ACC112 (cell line): ENCODE data around the gene MRPL17.

ENCODE experiments used
- H2AFZ ChIP-seq: fragments of 200-600 bp; sonication (generic); one replicate; pipeline ENCODE4 v1.6.0; 2017; ENCODE audit warnings: antibody characterized with exemption, low read length; ENCODE audit not compliant: unreplicated experiment
- H3K27ac ChIP-seq: fragments of 200-600 bp; sonication (generic); 2 replicates; pipeline ENCODE4 v1.5.1; 2014; ENCODE audit warnings: low read depth, mild to moderate bottlenecking, antibody characterized with exemption, low read length, moderate library complexity
- H3K27me3 ChIP-seq: fragments of 200-600 bp; sonication (generic); 2 replicates; pipeline ENCODE4 v1.6.1; 2014; ENCODE audit warnings: mild to moderate bottlenecking, antibody characterized with exemption, low read length, moderate library complexity, mixed read lengths; ENCODE audit not compliant: insufficient read depth
- H3K36me3 ChIP-seq: fragments of 200-600 bp; sonication (generic); 2 replicates; pipeline ENCODE4 v1.6.1; 2016; ENCODE audit warnings: mild to moderate bottlenecking, antibody characterized with exemption, low read length, moderate library complexity, mixed read lengths; ENCODE audit not compliant: insufficient read depth
- H3K4me1 ChIP-seq: fragments of 200-600 bp; sonication (generic); one replicate; pipeline ENCODE4 v1.6.1; 2016; ENCODE audit warnings: low read length, mixed read lengths; ENCODE audit not compliant: insufficient read depth, unreplicated experiment, control insufficient read depth
- H3K4me3 ChIP-seq: fragments of 200-600 bp; sonication (generic); 2 replicates; pipeline ENCODE4 v1.5.1; 2014; ENCODE audit warnings: mild to moderate bottlenecking, low read depth, low read length
- H3K79me2 ChIP-seq: fragments of 200-600 bp; sonication (generic); one replicate; pipeline ENCODE4 v1.6.0; 2016; ENCODE audit warnings: low read length; ENCODE audit not compliant: control insufficient read depth, unreplicated experiment, insufficient read depth

Gene MRPL17

GRCh38 chr11:6666302-6667183, 16.6 kb downstream of the MRPL17 start:
- H3K4me3 ChIP-seq: no peak overlapping the region
- H3K79me2 ChIP-seq: no peaks in the 10 kb centered on the region
- no peak overlapping the region for H3K27ac ChIP-seq
- no peak overlapping the region for H2AFZ ChIP-seq
- no peaks in the 10 kb centered on the region for H3K27me3 ChIP-seq
- H3K36me3 ChIP-seq: no peaks in the 10 kb centered on the region
- peaks cover 11% of the 10 kb centered on the region for H3K4me1 ChIP-seq

GRCh38 chr11:6664551-6664950, 18.6 kb downstream of the MRPL17 start:
- H3K27ac ChIP-seq: no peak overlapping the region
- H3K36me3 ChIP-seq: no peaks in the 10 kb centered on the region
- no peaks in the 10 kb centered on the region for H3K27me3 ChIP-seq
- no peak overlapping the region for H2AFZ ChIP-seq
- peaks cover 11% of the 10 kb centered on the region for H3K4me1 ChIP-seq
- no peaks in the 10 kb centered on the region for H3K79me2 ChIP-seq
- no peak overlapping the region for H3K4me3 ChIP-seq

DNA sequence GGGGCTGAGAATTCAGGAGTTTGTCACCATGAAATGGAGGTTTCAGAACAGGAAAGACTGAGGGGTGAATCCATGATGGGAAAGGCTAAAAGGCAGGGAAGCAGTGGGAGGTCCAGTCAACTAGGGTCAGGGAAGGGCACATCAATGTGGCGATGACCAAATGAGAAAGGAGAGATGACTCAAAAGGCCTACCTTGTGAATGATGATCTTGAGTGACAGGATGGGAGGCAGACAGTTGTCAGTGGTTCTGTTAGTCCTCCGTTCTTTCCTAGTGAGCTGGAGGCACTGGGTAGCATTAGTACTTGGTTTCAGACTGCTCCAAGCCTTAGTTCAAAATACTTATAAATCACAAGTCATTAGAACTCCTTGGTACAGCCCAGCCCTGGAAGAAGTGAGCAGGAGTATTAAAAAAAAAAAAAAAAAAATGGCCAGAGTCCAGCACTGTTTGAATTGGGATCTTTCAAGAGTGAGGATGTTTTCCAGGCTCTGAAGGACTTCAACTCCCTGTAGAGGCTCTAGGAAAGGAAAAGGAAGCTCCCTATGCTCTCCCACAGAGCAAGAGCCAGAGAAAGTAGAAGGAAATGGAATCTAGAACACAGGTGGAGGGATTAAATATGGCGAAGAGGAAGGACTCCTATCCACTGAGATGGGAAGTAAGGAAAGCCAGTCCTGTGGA, 19.2 kb downstream of the MRPL17 start:
- H3K79me2 ChIP-seq: no peaks in the 10 kb centered on the region
- H3K4me1 ChIP-seq: peaks cover 11% of the 10 kb centered on the region
- no peak overlapping the region for H3K4me3 ChIP-seq
- no peaks in the 10 kb centered on the region for H3K36me3 ChIP-seq
- H3K27me3 ChIP-seq: peaks cover 4% of the 10 kb centered on the region; the same call in 1 of the 2 replicates
- H3K27ac ChIP-seq: no peak overlapping the region
- H2AFZ ChIP-seq: no peak overlapping the region

- H3K36me3 ChIP-seq: no peaks in the 10 kb centered on the region
- peaks cover 27% of the 10 kb centered on the region for H3K27me3 ChIP-seq
- no peak overlapping the region for H3K27ac ChIP-seq
- no peaks in the 10 kb centered on the region for H3K79me2 ChIP-seq
- no peak overlapping the region for H2AFZ ChIP-seq
- peaks cover 11% of the 10 kb centered on the region for H3K4me1 ChIP-seq
- H3K4me3 ChIP-seq: no peak overlapping the region
These were observed 22.4 kb downstream of the MRPL17 start for GRCh38 chr11:6660712-6661111.

DNA sequence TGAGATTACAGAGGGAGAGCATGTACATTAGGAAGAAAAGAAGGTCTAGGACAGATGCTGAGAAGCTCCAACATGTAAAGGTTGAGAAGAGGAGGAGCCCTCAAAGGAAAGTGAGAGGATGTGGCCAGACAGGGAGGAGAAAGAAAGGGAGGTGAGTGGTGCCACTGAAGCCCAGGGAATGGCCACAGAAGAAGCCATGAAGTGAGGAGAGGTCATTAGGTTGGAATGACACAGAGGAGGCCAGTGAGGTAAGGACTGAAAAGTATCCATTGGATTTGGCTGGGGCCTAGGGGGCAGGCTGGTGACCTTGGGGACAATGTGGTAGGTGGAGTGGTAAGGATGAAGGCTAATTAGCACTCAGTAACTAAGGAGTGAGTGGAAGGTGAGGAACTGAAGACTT, 24.5 kb downstream of the MRPL17 start:
- Histone ChIP-seq H3K36me3 (no peaks in the 10 kb centered on the region), H3K4me1 (no peaks in the 10 kb centered on the region), H3K4me3 (no peak overlapping the region), H3K79me2 (no peaks in the 10 kb centered on the region), H3K27me3 (peaks cover 44% of the 10 kb centered on the region), H2AFZ (no peak overlapping the region), H3K27ac (no peak overlapping the region)

DNA sequence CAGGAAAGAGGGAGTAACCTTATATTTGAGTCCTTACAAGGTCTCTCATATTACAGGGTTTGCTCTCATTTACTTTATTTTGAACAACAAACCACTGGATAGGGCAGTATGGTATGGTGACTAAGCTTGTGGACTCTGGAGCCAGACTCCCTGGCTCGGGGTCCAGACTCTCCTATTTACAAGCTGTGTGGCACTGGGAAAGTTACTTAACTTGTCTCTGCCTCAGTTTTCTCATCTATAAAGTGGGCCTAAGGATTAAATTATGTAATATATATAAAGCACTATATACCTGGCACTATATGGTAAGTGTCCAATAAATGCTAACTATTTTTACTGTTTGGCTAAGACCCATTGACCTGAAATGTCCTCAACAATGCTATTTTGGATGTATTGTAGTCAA, 25.8 kb downstream of the MRPL17 start:
- Histone ChIP-seq H3K79me2 (no peaks in the 10 kb centered on the region), H3K27ac (no peak overlapping the region), H2AFZ (no peak overlapping the region), H3K36me3 (no peaks in the 10 kb centered on the region), H3K4me1 (no peaks in the 10 kb centered on the region), H3K4me3 (no peak overlapping the region), H3K27me3 (peaks cover 57% of the 10 kb centered on the region)

GRCh38 chr11:6656936-6657335, 26.2 kb downstream of the MRPL17 start:
- peaks cover 61% of the 10 kb centered on the region for H3K27me3 ChIP-seq
- no peak overlapping the region for H3K4me3 ChIP-seq
- no peaks in the 10 kb centered on the region for H3K4me1 ChIP-seq
- H3K36me3 ChIP-seq: no peaks in the 10 kb centered on the region
- H2AFZ ChIP-seq: no peak overlapping the region
- H3K27ac ChIP-seq: no peak overlapping the region
- no peaks in the 10 kb centered on the region for H3K79me2 ChIP-seq

- no peaks in the 10 kb centered on the region for H3K79me2 ChIP-seq
- peaks cover 65% of the 10 kb centered on the region for H3K27me3 ChIP-seq
- no peaks in the 10 kb centered on the region for H3K4me1 ChIP-seq
- no peak overlapping the region for H3K4me3 ChIP-seq
- no peak overlapping the region for H3K27ac ChIP-seq
- H3K36me3 ChIP-seq: no peaks in the 10 kb centered on the region
- H2AFZ ChIP-seq: no peak overlapping the region
These were observed 26.6 kb downstream of the MRPL17 start for GRCh38 chr11:6656584-6656915.

DNA sequence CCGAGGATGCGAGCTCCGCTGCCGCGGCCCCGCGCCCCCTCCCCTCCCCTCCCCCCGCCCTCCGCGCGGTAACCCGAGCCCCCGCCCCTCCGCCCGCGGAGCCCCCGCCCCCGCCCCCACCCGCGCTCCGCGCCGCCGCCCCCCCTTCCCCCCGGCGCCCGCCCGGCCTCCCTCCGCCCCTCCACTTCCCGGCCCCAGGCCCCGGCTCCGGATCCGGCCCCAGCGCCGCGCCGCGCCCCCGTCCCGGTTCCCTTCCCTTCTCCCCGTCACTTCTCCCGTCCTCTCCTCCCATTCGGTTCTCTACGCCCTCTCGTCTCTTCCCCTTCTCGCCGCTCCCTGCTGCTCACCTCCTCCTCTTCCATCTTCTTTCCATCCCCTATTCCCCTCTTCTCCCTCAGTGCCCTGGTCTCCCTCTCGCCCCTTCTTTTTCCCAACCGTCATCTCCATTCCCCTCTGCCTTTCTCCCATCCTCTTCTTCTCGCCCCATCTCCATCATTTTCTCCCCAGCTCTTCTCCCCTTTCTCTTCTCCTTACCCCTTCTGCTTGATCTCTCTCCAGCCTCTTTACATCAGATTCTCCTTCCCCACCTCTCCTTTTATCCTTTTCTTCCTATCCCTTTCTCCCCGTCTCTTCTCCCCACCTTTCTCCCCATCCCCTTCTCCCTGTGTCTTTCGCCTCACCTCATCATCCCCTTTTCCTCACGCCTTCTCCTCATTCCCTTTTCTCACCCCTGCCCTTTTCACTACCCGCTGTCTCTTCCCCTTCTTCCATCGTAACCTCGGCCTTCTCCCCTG, 27.2 kb downstream of the MRPL17 start, which contains the start of gene DCHS1:
TSS of gene DCHS1 (minus strand) at position 20 of the 794 bp plus-strand sequence. CDS start 14,196 bp downstream, outside the sequence.
- Histone ChIP-seq H3K27ac (no peak within 1 kb of the TSS), H3K4me3 (peak within 1 kb of the TSS; percentile 48), H3K27me3 (peaks cover 71% of the 10 kb centered on the region)

GRCh38 chr11:6655020-6655789, 27.9 kb downstream of the MRPL17 start:
- no peaks in the 10 kb centered on the region for H3K36me3 ChIP-seq
- peaks cover 78% of the 10 kb centered on the region for H3K27me3 ChIP-seq
- no peak overlapping the region for H3K27ac ChIP-seq
- H3K4me1 ChIP-seq: no peaks in the 10 kb centered on the region
- H3K4me3 ChIP-seq: peak overlapping the region; percentile 18; the same call in 1 of the 2 replicates
- no peaks in the 10 kb centered on the region for H3K79me2 ChIP-seq
- no peak overlapping the region for H2AFZ ChIP-seq

More for the DNA sequence above, 27.2 kb downstream of the MRPL17 start, which contains the start of gene DCHS1:
- Histone ChIP-seq H3K4me1 (no peaks in the 10 kb centered on the region), H3K36me3 (no peaks in the 10 kb centered on the region), H3K79me2 (no peaks in the 10 kb centered on the region), H2AFZ (no peak within 1 kb of the TSS)
